Body of pancreas (tissue), 4 donors: ENCODE measurements around the gene BARD1. TPM values are rescaled to one million over a fixed set of nuclear protein-coding genes. Genes with fewer than 3 reads are reported as not detected.

Source experiments
- ATAC-seq: fragments of 150-250 bp; one replicate; pipeline ENCODE4 v1.9.1; 2016
- DNase-seq, 4 donors: peaks; one replicate each; pipeline ENCODE4 v3.0.0-alpha.2; 2019
- H3K27ac ChIP-seq, 4 donors: fragments of 200-600 bp; sonication (generic); 1 replicate in 3 of 4; 2 replicates in 1 of 4; pipeline versions ENCODE4 v1.5.1 to v1.6.1; 2016 to 2019; ENCODE audit warnings: mild to moderate bottlenecking in 1 of 4, mixed read lengths in 1 of 4, moderate library complexity in 1 of 4
- H3K27me3 ChIP-seq, 2 donors: fragments of 200-600 bp; sonication (generic); one replicate each; pipeline ENCODE4 v1.6.0; 2016; ENCODE audit warnings: mild to moderate bottlenecking in 1 of 2
- H3K36me3 ChIP-seq, 2 donors: fragments of 200-600 bp; sonication (generic); replicated peaks in 1 of 2; 2 replicates each; pipeline ENCODE4 v1.5.1; 2016; ENCODE audit warnings: low read depth in 2 of 2; ENCODE audit not compliant: insufficient read depth in 1 of 2
- H3K4me1 ChIP-seq: fragments of 200-600 bp; sonication (generic); one replicate; pipeline ENCODE4 v1.6.0; 2016
- H3K4me3 ChIP-seq, 2 donors: fragments of 200-600 bp; sonication (generic); 1 replicate in 1 of 2; 2 replicates in 1 of 2; pipeline ENCODE4 v1.5.1; 2016 to 2019
- H3K9me3 ChIP-seq, 3 donors: fragments of 200-600 bp; sonication (generic); 1 replicate in 2 of 3; 2 replicates in 1 of 3; pipeline ENCODE4 v1.5.1; 2016
- POLR2A ChIP-seq, 3 donors: fragments of 450-650 bp; IDR thresholded peaks; one replicate each; pipeline ENCODE4 v1.6.1; 2016; ENCODE audit warnings: antibody characterized with exemption in 3 of 3, mild to moderate bottlenecking in 2 of 3
- WGBS, 2 donors: methylation state at CpG; one replicate each; pipeline ENCODE4 v1.1.5; 2017; 5-methylcytosine and 5-hydroxymethylcytosine counted together
- intact Hi-C: fragments of 100-400 bp; cut with DNase I; formaldehyde crosslinking; loops from one replicate; pipeline ENCODE4 v1.15.1; 2023
- total RNA-seq, 2 donors: library from RNA; depleted of rRNA; stranded (reverse); fragments of >200 nt; gene quantifications; one replicate each; pipeline ENCODE4 v1.1.0, GENCODE V29; 2016
- TF ChIP-seq, protein P1 (sequence below), 7 experiments: fragments of 450-650 bp in 4 of 7; fragments of 200-600 bp in 3 of 7; sonication (generic) in 3 of 7; IDR thresholded peaks; one replicate each; pipeline ENCODE4 v1.5.1; 2016 to 2019; ENCODE audit warnings: antibody characterized with exemption in 7 of 7

Gene BARD1
- total RNA-seq, 2 donors from 2014 or later = 4.4 to 5.9 TPM

DNA sequence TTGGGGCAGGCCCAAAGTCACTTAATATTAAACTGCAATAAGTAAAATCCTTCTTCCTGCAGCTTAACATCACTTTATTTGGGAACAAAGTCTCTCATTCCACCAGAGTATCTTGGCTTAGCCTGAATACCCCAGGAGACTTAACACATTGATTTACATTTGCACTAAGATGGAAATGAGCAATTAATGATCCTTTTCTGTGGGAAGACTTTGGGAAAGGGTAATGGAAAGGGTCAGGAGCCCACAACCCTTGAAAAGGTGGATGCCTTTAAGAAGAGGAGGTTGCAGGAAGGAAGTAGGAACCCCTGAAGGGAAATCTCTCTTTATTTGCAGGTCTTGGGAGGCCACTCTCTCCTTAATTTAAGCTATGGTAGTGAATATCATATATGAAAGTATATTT, 28.0 kb upstream of the BARD1 start:
- no peak overlapping the region for H3K4me3 ChIP-seq
- intact Hi-C loops = no loop called here
- ATAC-seq = no peak
- H3K36me3 ChIP-seq = no peaks in the 10 kb centered on the region
- H3K27ac ChIP-seq = no peak overlapping the region
- H3K4me1 ChIP-seq = no peaks in the 10 kb centered on the region
- H3K9me3 ChIP-seq = no peaks in the 10 kb centered on the region
- H3K27me3 ChIP-seq = no peaks in the 10 kb centered on the region
- no peak for DNase-seq
- no peak for TF ChIP-seq POLR2A (IDR thresholded peaks at IDR 0.05)
- TF ChIP-seq, protein P1, sequence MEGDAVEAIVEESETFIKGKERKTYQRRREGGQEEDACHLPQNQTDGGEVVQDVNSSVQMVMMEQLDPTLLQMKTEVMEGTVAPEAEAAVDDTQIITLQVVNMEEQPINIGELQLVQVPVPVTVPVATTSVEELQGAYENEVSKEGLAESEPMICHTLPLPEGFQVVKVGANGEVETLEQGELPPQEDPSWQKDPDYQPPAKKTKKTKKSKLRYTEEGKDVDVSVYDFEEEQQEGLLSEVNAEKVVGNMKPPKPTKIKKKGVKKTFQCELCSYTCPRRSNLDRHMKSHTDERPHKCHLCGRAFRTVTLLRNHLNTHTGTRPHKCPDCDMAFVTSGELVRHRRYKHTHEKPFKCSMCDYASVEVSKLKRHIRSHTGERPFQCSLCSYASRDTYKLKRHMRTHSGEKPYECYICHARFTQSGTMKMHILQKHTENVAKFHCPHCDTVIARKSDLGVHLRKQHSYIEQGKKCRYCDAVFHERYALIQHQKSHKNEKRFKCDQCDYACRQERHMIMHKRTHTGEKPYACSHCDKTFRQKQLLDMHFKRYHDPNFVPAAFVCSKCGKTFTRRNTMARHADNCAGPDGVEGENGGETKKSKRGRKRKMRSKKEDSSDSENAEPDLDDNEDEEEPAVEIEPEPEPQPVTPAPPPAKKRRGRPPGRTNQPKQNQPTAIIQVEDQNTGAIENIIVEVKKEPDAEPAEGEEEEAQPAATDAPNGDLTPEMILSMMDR (IDR thresholded peaks at IDR 0.05) = no peak

DNA sequence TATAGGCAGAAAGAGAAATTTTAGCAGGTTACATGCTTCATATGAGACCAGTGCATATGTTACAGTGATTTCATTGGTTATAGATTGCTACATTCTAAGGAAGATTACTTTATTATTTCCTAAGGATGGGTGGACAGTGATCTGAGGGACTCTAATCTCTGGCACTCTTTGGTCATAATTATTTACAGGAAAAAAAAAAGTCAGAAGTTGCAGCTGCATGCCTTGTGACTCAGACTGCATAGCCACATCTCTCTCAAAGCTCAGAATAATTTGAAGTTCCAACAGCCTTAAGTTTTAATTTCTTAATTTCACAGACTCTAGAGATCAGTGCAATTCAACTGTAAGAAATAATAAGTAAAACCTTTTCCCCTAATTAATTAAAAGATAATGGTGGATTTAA, 27.1 kb upstream of the BARD1 start:
- TF ChIP-seq, protein P1 (IDR thresholded peaks at IDR 0.05) = no peak
- TF ChIP-seq POLR2A (IDR thresholded peaks at IDR 0.05) = no peak
- Histone ChIP-seq H3K36me3 (no peaks in the 10 kb centered on the region), H3K4me3 (no peak overlapping the region), H3K27ac (no peak overlapping the region), H3K9me3 (no peaks in the 10 kb centered on the region), H3K4me1 (no peaks in the 10 kb centered on the region), H3K27me3 (no peaks in the 10 kb centered on the region)
- DNase-seq (no peak), ATAC-seq (no peak)
- intact Hi-C loops = no loop called here

DNA sequence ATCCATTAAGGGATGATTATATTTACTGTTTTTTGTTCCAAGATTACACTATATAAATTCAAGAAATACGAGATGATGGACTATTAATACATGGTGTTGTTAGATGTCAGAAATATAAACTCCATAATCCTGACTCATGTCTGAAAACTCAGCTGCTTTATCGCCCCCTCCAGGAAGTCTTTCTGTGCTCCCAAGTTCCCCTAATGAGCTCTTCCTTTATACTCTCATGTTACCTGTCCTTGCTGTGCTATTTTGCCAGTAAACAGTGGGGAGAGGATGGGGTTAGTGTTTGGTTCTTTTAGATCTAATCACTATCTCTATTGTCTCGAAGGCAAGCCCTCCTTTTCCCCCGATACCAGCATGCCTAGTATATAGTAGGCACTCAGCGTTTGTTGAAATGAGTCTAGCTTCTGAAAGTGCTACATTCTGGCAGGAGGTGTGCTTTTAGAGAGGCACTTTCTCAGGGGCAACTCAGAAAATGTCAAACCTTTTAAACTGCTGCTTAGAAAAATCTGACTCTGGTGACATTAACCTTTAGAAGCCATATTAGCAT, 21.4 kb upstream of the BARD1 start:
- no peak for TF ChIP-seq POLR2A (IDR thresholded peaks at IDR 0.05)
- TF ChIP-seq, protein P1 (IDR thresholded peaks at IDR 0.05) = peak in 6 of 7 experiments; percentile 30 to 50 (median 38)
- ATAC-seq (no peak), DNase-seq (peak in 2 of 4 donors; percentile 17 to 41)
- no peak overlapping the region for H3K27ac ChIP-seq
- intact Hi-C loops = no loop called here
- WGBS, 2 donors = 34 to 55% methylated on average over 5 of the region's 5 CpGs
- no peak overlapping the region for H3K4me3 ChIP-seq
- H3K9me3 ChIP-seq = no peaks in the 10 kb centered on the region
- H3K36me3 ChIP-seq = no peaks in the 10 kb centered on the region
- H3K27me3 ChIP-seq = no peaks in the 10 kb centered on the region
- no peaks in the 10 kb centered on the region for H3K4me1 ChIP-seq

DNA sequence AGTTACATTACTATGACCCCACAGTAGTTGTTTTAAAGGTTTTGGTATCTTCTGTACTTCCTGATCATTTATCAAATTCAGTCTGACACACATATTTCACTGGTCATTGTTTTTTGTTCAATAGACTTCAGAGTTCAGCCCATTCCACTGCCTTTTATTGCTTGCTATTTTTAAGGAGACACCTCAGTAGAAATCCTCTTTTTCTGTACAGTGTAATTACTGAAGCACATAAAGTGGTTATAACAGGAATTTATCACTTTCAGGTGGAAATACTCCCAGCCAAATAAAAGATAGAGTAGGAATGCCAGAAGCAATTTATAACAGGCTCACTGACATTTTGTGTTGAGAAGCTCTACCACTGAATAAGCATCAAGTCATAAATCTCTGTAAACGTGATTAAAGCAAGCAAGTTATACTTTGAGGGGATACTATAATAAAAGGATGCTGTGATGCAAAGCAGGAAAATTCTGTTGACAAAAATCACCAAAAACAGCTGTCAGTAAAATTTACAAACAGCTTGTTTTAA, 6.6 kb upstream of the BARD1 start:
- Histone ChIP-seq H3K36me3 (no peaks in the 10 kb centered on the region), H3K4me1 (no peaks in the 10 kb centered on the region), H3K27ac (no peak overlapping the region), H3K4me3 (no peak overlapping the region), H3K9me3 (no peaks in the 10 kb centered on the region), H3K27me3 (no peaks in the 10 kb centered on the region)
- ATAC-seq (no peak), DNase-seq (no peak)
- 35 to 39% methylated on average over 1 of the region's 1 CpG for WGBS, 2 donors
- intact Hi-C loops = no loop called here
- no peak for TF ChIP-seq POLR2A (IDR thresholded peaks at IDR 0.05)
- TF ChIP-seq, protein P1 (IDR thresholded peaks at IDR 0.05) = no peak

GRCh38 chr2:214810671-214811070, 1.2 kb upstream of the BARD1 start:
- Histone ChIP-seq H3K9me3 (no peaks in the 10 kb centered on the region), H3K27ac (peak overlapping the region in 2 of 4 donors; percentile 93 to 95), H3K36me3 (no peaks in the 10 kb centered on the region), H3K4me1 (peaks cover 4% of the 10 kb centered on the region), H3K4me3 (no peak overlapping the region), H3K27me3 (no peaks in the 10 kb centered on the region)
- no peak for ATAC-seq
- TF ChIP-seq, protein P1 (IDR thresholded peaks at IDR 0.05) = no peak
- no peak for TF ChIP-seq POLR2A (IDR thresholded peaks at IDR 0.05)
- intact Hi-C loops = no loop called here
- peak in 2 of 4 donors; percentile 7 to 20 for DNase-seq
- WGBS, 2 donors = 25 to 30% methylated on average over 14 of the region's 14 CpGs
